Effector memory CD8-positive, alpha-beta T cell (primary cell): ENCODE results near the gene RHBDF2.

Experiments used
- ATAC-seq: fragments of 150-1000 bp; cut with Tn5 transposase; replicated peaks from 2 replicates; pipeline ENCODE4 v1.10.0; 2021; ENCODE audit warnings: mild to moderate bottlenecking, moderate library complexity
- DNase-seq, 3 experiments: peaks; one replicate each; pipeline ENCODE4 v3.0.0; 2021
- H3K27ac Mint-ChIP-seq, 2 donors: one replicate each; pipeline ENCODE4 v1.8.0; 2022; ENCODE audit warnings: mild to moderate bottlenecking in 2 of 2, mixed read lengths in 2 of 2, moderate library complexity in 2 of 2
- H3K27me3 Mint-ChIP-seq, 2 donors: one replicate each; pipeline ENCODE4 v1.8.0; 2022; ENCODE audit warnings: mixed read lengths in 2 of 2
- H3K36me3 Mint-ChIP-seq: one replicate; pipeline ENCODE4 v1.8.0; 2022; ENCODE audit warnings: mild to moderate bottlenecking, moderate library complexity, mixed read lengths; ENCODE audit not compliant: insufficient read depth
- H3K4me1 Mint-ChIP-seq, 2 donors: one replicate each; pipeline ENCODE4 v1.8.0; 2022; ENCODE audit warnings: low read depth in 2 of 2, mixed read lengths in 2 of 2
- H3K4me3 Mint-ChIP-seq, 2 donors: one replicate each; pipeline ENCODE4 v1.8.0; 2022; ENCODE audit warnings: mild to moderate bottlenecking in 2 of 2, mixed read lengths in 2 of 2, moderate library complexity in 2 of 2
- H3K9me3 Mint-ChIP-seq, 2 donors: one replicate each; pipeline ENCODE4 v1.8.0; 2022; ENCODE audit warnings: mixed read lengths in 2 of 2

RHBDF2 gene

GRCh38 chr17:76484228-76484725 is 16.9 kb downstream of the RHBDF2 start:
- DNase-seq (no peak), ATAC-seq (no peak)
- Mint-ChIP-seq H3K4me1 (peaks cover 4 to 17% of the 10 kb centered on the region in 2 donors), H3K27ac (peak overlapping the region in 1 of 2 donors; percentile 54), H3K27me3 (no peaks in the 10 kb centered on the region), H3K4me3 (no peak overlapping the region), H3K9me3 (no peaks in the 10 kb centered on the region), H3K36me3 (peaks cover 30% of the 10 kb centered on the region)

GRCh38 chr17:76481071-76481655 is 20.1 kb downstream of the RHBDF2 start:
- ATAC-seq: peak; percentile 50
- H3K4me3 Mint-ChIP-seq: no peak overlapping the region
- peaks cover 28% of the 10 kb centered on the region for H3K36me3 Mint-ChIP-seq
- DNase-seq: no peak
- peaks cover 7 to 16% of the 10 kb centered on the region in 2 donors for H3K4me1 Mint-ChIP-seq
- no peaks in the 10 kb centered on the region for H3K27me3 Mint-ChIP-seq
- H3K9me3 Mint-ChIP-seq: no peaks in the 10 kb centered on the region
- H3K27ac Mint-ChIP-seq: peak overlapping the region; percentile 20 to 46

GRCh38 chr17:76480632-76481031 is 20.6 kb downstream of the RHBDF2 start:
- no peak for DNase-seq

DNA sequence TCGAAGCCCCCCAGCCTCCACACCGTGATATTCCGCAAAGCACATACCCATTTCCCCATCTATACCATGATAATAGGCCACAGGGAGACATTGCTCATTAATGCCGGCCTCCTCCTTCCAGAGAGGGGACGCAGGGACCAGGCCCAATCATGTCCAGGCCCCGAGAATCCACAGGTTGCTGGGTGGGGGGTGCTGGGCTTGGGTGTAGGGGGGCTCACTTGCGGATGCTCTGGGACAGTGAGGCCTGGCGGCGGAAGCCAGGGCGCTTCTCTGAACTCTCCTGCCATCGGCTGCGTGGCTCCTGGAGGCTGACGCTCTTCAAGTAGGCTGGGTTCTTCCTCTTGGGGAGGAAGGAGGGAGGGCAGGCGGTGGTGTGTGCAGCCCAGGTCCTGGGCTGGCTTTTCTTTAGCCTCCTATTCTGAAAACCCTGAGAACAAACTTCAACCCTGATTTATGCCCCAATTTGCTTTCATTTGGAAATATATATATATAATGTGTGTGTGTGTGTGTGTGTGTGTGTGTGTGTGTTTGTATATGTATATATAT is 21.6 kb downstream of the RHBDF2 start:
- H3K27me3 Mint-ChIP-seq: no peaks in the 10 kb centered on the region
- peaks cover 7 to 14% of the 10 kb centered on the region in 2 donors for H3K4me1 Mint-ChIP-seq
- ATAC-seq (no peak), DNase-seq (no peak)
- H3K9me3 Mint-ChIP-seq: no peaks in the 10 kb centered on the region
- no peak overlapping the region for H3K27ac Mint-ChIP-seq
- H3K36me3 Mint-ChIP-seq: peaks cover 34% of the 10 kb centered on the region
- H3K4me3 Mint-ChIP-seq: no peak overlapping the region

More at GRCh38 chr17:76480632-76481031, 20.6 kb downstream of the RHBDF2 start:
- peaks cover 7 to 16% of the 10 kb centered on the region in 2 donors for H3K4me1 Mint-ChIP-seq
- H3K27ac Mint-ChIP-seq: peak overlapping the region in 1 of 2 donors; percentile 20
- H3K36me3 Mint-ChIP-seq: peaks cover 31% of the 10 kb centered on the region
- peak overlapping the region in 1 of 2 donors; percentile 47 for H3K4me3 Mint-ChIP-seq
- H3K9me3 Mint-ChIP-seq: no peaks in the 10 kb centered on the region
- H3K27me3 Mint-ChIP-seq: no peaks in the 10 kb centered on the region
- ATAC-seq: no peak

DNA sequence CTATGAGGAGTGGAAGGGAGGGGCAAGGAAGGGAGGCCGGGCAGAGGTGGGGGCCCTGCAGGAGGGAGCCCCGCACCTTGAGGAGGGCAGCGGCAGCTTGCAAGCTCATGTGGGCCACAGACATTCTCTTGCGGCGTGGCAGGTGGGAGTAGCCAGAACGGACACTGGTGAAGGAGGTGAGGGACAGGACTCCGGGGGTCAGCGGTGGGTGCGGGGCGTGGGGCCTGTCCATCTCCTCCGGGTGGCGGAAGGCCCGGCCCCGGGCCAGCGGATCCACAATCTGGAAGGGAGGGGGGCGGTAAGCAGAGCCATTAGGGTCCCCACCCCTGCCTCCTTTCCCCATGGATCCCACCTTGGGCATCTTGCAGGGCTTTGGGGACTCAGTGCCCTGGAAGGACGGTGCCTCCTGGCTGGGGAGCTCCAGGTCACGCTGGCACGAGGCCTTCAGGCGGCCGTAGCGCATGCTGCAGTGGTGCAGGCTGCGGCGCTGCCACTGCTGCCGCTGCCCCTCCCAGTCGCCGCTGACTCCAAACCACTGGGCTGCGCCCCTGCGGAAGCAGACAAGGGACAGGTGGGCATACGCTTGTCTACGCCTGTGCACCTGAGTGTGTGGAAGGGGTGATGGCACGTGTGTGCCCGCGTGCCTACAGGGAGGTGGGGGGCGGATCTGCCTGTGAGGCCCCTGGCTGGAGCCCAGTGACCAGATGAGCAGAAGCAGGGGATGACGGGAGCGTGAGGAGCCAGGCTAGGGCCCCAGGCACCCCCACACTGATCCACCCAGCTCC is 22.3 kb downstream of the RHBDF2 start:
- Mint-ChIP-seq H3K4me3 (no peak overlapping the region), H3K36me3 (peaks cover 30% of the 10 kb centered on the region), H3K27ac (peak overlapping the region in 1 of 2 donors; percentile 7), H3K9me3 (no peaks in the 10 kb centered on the region), H3K27me3 (no peaks in the 10 kb centered on the region), H3K4me1 (peaks cover 3 to 10% of the 10 kb centered on the region in 2 donors)
- ATAC-seq (no peak), DNase-seq (no peak)

- DNase-seq (no peak), ATAC-seq (no peak)
- H3K27me3 Mint-ChIP-seq: no peaks in the 10 kb centered on the region
- no peaks in the 10 kb centered on the region for H3K9me3 Mint-ChIP-seq
- H3K27ac Mint-ChIP-seq: peak overlapping the region; percentile 7 to 87
- no peak overlapping the region for H3K4me3 Mint-ChIP-seq
- H3K36me3 Mint-ChIP-seq: peaks cover 25% of the 10 kb centered on the region
- peaks cover 3 to 12% of the 10 kb centered on the region in 2 donors for H3K4me1 Mint-ChIP-seq
These were observed 23.1 kb downstream of the RHBDF2 start for GRCh38 chr17:76478097-76478496.

- Mint-ChIP-seq H3K27ac (peak overlapping the region; percentile 7 to 87), H3K36me3 (peaks cover 30% of the 10 kb centered on the region), H3K4me1 (peaks cover 3 to 14% of the 10 kb centered on the region in 2 donors), H3K9me3 (no peaks in the 10 kb centered on the region), H3K4me3 (no peak overlapping the region), H3K27me3 (no peaks in the 10 kb centered on the region)
- DNase-seq (no peak), ATAC-seq (no peak)
These were observed 23.6 kb downstream of the RHBDF2 start for GRCh38 chr17:76477576-76477975.

DNA sequence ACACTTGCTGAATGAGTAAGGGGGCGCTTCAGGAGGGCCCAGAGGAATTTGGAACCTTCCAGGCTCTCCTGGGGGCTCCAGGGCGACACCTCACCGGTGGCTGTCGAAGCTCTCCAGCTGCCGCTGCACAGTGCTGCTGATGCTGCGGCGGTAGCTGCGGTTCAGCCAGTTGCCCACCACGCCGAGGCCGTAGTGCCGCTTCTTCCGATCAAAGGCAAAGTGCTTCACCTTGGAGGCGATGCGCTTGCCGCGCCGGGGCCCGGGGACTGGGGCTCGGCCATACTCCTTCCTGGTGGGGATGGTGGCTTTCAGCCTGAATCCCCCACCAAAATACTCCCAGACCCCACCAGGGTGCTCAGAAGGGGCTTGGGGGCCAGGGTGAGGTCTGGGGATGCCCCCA is 24.5 kb downstream of the RHBDF2 start:
- H3K36me3 Mint-ChIP-seq: peaks cover 30% of the 10 kb centered on the region
- no peaks in the 10 kb centered on the region for H3K27me3 Mint-ChIP-seq
- H3K4me3 Mint-ChIP-seq: no peak overlapping the region
- H3K27ac Mint-ChIP-seq: peak overlapping the region; percentile 7 to 67
- peaks cover 3 to 11% of the 10 kb centered on the region in 2 donors for H3K4me1 Mint-ChIP-seq
- DNase-seq (no peak), ATAC-seq (no peak)
- H3K9me3 Mint-ChIP-seq: no peaks in the 10 kb centered on the region

GRCh38 chr17:76475302-76475701 is 25.9 kb downstream of the RHBDF2 start:
- no peak overlapping the region for H3K4me3 Mint-ChIP-seq
- no peak for ATAC-seq
- no peak for DNase-seq
- peaks cover 37% of the 10 kb centered on the region for H3K36me3 Mint-ChIP-seq
- H3K27me3 Mint-ChIP-seq: no peaks in the 10 kb centered on the region
- peaks cover 3 to 11% of the 10 kb centered on the region in 2 donors for H3K4me1 Mint-ChIP-seq
- H3K27ac Mint-ChIP-seq: peak overlapping the region; percentile 84 to 85
- H3K9me3 Mint-ChIP-seq: no peaks in the 10 kb centered on the region

- peak overlapping the region; percentile 84 to 85 for H3K27ac Mint-ChIP-seq
- no peaks in the 10 kb centered on the region for H3K9me3 Mint-ChIP-seq
- no peaks in the 10 kb centered on the region for H3K27me3 Mint-ChIP-seq
- peaks cover 36% of the 10 kb centered on the region for H3K36me3 Mint-ChIP-seq
- no peak overlapping the region for H3K4me3 Mint-ChIP-seq
- no peak for ATAC-seq
- H3K4me1 Mint-ChIP-seq: peaks cover 3 to 11% of the 10 kb centered on the region in 2 donors
- DNase-seq: no peak
These were observed 26.3 kb downstream of the RHBDF2 start for GRCh38 chr17:76474894-76475293.

- no peaks in the 10 kb centered on the region for H3K27me3 Mint-ChIP-seq
- H3K4me1 Mint-ChIP-seq: peaks cover 3 to 11% of the 10 kb centered on the region in 2 donors
- H3K27ac Mint-ChIP-seq: peak overlapping the region in 1 of 2 donors; percentile 84
- DNase-seq (no peak), ATAC-seq (no peak)
- peaks cover 31% of the 10 kb centered on the region for H3K36me3 Mint-ChIP-seq
- no peaks in the 10 kb centered on the region for H3K9me3 Mint-ChIP-seq
- no peak overlapping the region for H3K4me3 Mint-ChIP-seq
These were observed 27.0 kb downstream of the RHBDF2 start for GRCh38 chr17:76474238-76474637.

- DNase-seq: no peak
- Mint-ChIP-seq H3K27me3 (no peaks in the 10 kb centered on the region), H3K4me3 (no peak overlapping the region), H3K36me3 (peaks cover 28% of the 10 kb centered on the region), H3K4me1 (peaks cover 3 to 7% of the 10 kb centered on the region in 2 donors), H3K27ac (no peak overlapping the region), H3K9me3 (no peaks in the 10 kb centered on the region)
- no peak for ATAC-seq
These were observed 27.7 kb downstream of the RHBDF2 start for GRCh38 chr17:76473541-76473985.

DNA sequence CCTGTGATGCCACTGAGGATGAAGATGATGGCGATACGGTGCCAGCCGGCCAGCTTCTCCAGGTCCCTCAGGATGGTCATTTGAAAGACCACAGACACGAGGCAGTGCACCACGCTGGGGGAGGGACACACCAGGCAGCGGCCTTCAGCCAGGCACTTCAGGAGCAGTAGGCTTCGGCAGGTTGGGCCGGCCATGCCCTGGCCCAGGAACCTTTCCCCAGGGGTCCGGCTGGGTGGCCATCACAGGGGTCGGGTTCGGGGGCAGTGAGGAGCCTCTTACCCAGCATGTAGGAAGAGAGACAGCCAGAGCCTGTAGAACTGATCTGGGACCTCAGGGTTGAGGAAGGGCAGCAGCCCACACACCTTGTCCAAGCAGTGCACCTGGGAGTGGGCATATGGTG is 28.5 kb downstream of the RHBDF2 start:
- no peak for ATAC-seq
- Mint-ChIP-seq H3K4me3 (no peak overlapping the region), H3K4me1 (peaks cover 0 to 9% of the 10 kb centered on the region in 2 donors), H3K27me3 (no peaks in the 10 kb centered on the region), H3K27ac (no peak overlapping the region), H3K36me3 (peaks cover 25% of the 10 kb centered on the region), H3K9me3 (no peaks in the 10 kb centered on the region)
- no peak for DNase-seq
